ENCODE measurements around the gene SPTBN1. TPM values are rescaled to one million over a fixed set of nuclear protein-coding genes. Genes with fewer than 3 reads are reported as not detected.

Gene SPTBN1
- total RNA-seq, 1 donor from 2014 or later: 83.2 TPM

DNA sequence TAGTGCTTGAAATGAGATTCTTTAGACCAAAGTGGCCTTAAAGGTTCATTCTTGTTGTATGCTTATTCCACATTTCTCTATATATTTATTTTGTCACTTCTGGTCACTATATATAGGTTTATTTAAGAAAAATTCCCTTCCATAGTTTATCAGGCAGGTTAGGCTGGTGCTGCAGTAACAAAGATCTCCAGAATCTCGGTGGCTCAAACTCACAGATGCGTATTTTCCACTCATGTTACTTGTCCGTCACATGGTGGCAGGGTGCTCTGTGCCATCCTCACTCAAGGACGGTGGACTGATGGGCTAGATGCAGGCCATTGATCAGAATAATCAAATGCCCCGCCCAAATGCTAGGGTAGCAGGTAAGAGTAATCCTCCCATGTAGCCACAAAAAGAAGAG lies 19.8 kb downstream of the SPTBN1 start:
- ChIA-PET CTCF (no interaction called here), POLR2A (no interaction called here)
- H3K9me3 Mint-ChIP-seq: no peaks in the 10 kb centered on the region
- DNase-seq (no peak), ATAC-seq (ENCODE audit: low read depth) (no peak)
- intact Hi-C loops (cut with micrococcal nuclease): no loop called here
- H3K27ac Mint-ChIP-seq: no peak overlapping the region
- H3K4me3 Mint-ChIP-seq: no peak overlapping the region
- TF ChIP-seq, protein P1, sequence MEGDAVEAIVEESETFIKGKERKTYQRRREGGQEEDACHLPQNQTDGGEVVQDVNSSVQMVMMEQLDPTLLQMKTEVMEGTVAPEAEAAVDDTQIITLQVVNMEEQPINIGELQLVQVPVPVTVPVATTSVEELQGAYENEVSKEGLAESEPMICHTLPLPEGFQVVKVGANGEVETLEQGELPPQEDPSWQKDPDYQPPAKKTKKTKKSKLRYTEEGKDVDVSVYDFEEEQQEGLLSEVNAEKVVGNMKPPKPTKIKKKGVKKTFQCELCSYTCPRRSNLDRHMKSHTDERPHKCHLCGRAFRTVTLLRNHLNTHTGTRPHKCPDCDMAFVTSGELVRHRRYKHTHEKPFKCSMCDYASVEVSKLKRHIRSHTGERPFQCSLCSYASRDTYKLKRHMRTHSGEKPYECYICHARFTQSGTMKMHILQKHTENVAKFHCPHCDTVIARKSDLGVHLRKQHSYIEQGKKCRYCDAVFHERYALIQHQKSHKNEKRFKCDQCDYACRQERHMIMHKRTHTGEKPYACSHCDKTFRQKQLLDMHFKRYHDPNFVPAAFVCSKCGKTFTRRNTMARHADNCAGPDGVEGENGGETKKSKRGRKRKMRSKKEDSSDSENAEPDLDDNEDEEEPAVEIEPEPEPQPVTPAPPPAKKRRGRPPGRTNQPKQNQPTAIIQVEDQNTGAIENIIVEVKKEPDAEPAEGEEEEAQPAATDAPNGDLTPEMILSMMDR (IDR thresholded peaks at IDR 0.05): no peak
- H3K27me3 Mint-ChIP-seq: no peaks in the 10 kb centered on the region
- no peaks in the 10 kb centered on the region for H3K36me3 Mint-ChIP-seq (ENCODE audit: low read depth)
- peaks cover 9% of the 10 kb centered on the region for H3K4me1 Mint-ChIP-seq

DNA sequence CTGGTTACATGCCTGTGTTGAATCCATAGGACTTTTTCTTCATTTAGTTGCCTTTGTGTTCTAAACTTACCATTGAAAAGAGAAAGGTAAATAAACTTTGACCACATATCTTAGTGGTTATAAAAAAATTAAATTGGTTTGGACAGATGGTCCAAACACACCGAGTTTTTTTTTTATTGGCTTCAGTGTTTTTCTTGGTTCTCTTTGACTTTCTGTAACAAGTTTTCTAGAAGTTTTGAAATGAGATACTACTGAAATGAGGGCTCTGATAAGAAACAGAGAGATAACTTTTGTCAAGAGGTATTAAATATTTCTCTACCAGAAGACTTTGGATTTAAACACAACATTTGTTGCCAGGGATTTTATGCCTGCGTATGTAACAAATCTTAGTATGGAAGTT lies 20.7 kb downstream of the SPTBN1 start:
- ATAC-seq (ENCODE audit: low read depth): no peak
- ChIA-PET POLR2A (no interaction called here), CTCF (no interaction called here)
- no peak overlapping the region for H3K27ac Mint-ChIP-seq
- H3K4me3 Mint-ChIP-seq: no peak overlapping the region
- H3K27me3 Mint-ChIP-seq: no peaks in the 10 kb centered on the region
- no peak for DNase-seq
- H3K9me3 Mint-ChIP-seq: no peaks in the 10 kb centered on the region
- intact Hi-C loops (cut with micrococcal nuclease): no loop called here
- TF ChIP-seq, protein P1 (IDR thresholded peaks at IDR 0.05): no peak
- no peaks in the 10 kb centered on the region for H3K36me3 Mint-ChIP-seq (ENCODE audit: low read depth)
- no peaks in the 10 kb centered on the region for H3K4me1 Mint-ChIP-seq

DNA sequence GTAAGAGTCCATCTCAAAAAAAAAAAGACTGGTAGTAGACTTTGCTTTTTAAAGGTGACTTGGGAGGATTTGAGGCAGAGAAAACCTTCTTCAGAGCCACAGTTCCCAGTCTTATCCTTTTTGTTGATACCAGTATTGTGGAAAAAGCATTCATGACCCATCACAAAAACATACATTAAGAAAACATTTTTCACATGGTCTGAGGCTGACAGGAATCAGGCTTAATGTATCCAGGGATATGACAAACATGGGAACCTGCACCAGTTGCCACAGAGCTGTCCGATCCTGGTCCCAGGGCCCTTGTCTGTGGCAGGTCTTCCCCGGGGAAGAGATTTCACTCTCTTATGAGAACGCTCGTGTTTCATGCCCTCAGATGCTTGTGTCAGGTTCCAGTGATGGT lies 21.8 kb downstream of the SPTBN1 start:
- TF ChIP-seq, protein P1 (IDR thresholded peaks at IDR 0.05): no peak
- POLR2A ChIA-PET: interaction anchor here (0.7 kb wide), 1 partner anchor 420 kb away, joined by 4 read pairs; no protein-coding TSS in a partner anchor
- DNase-seq (no peak), ATAC-seq (ENCODE audit: low read depth) (no peak)
- intact Hi-C loops (cut with micrococcal nuclease): no loop called here
- Mint-ChIP-seq H3K36me3 (ENCODE audit: low read depth) (no peaks in the 10 kb centered on the region), H3K27me3 (no peaks in the 10 kb centered on the region), H3K9me3 (no peaks in the 10 kb centered on the region), H3K4me3 (no peak overlapping the region), H3K27ac (no peak overlapping the region), H3K4me1 (no peaks in the 10 kb centered on the region)
- CTCF ChIA-PET: no interaction called here

DNA sequence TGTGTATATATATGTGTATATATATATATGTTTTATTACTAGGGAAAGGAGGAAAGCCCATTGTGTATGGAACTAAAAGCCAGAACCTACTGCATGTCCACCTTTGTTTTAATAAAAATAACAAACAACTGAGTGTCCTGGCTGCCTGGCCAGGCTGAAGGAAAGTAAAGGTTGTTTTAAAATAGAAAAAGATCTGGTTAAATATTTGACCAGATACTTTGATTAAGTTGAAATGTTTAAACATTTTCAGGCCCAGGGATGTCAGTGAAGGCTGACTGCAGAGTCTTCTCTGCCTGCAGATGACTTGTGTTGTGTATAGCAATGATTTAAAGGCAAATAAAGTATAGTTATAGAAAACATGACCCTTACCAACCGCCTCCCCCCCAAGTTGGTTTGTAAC lies 22.8 kb downstream of the SPTBN1 start:
- H3K36me3 Mint-ChIP-seq (ENCODE audit: low read depth): no peaks in the 10 kb centered on the region
- no peak for DNase-seq
- no peaks in the 10 kb centered on the region for H3K4me1 Mint-ChIP-seq
- no peak overlapping the region for H3K27ac Mint-ChIP-seq
- H3K4me3 Mint-ChIP-seq: no peak overlapping the region
- intact Hi-C loops (cut with micrococcal nuclease): no loop called here
- no peaks in the 10 kb centered on the region for H3K9me3 Mint-ChIP-seq
- POLR2A ChIA-PET: interaction anchor here (0.7 kb wide), 1 partner anchor 789 kb away, joined by 3 read pairs; no protein-coding TSS in a partner anchor
- H3K27me3 Mint-ChIP-seq: no peaks in the 10 kb centered on the region
- CTCF ChIA-PET: no interaction called here
- TF ChIP-seq, protein P1 (IDR thresholded peaks at IDR 0.05): no peak
- no peak for ATAC-seq (ENCODE audit: low read depth)

DNA sequence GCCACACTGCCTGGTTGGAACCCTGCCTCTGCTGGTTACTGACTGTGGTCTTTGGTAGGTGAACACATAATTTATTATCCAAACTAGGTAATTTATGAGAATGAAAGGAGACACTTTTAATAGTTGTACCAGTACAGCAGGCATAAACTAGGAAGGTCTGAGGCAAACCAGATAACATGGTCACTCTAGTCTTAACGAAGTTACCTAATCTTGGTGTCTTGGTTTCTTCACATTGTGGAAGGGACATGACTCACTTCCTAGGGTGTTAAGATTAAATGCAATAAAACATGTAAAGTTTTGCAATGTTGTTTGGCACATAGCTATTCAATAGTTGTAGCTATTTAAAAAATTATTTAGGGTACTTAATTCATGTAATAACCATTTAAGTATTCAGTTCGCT lies 23.3 kb downstream of the SPTBN1 start:
- H3K36me3 Mint-ChIP-seq (ENCODE audit: low read depth): no peaks in the 10 kb centered on the region
- no peaks in the 10 kb centered on the region for H3K4me1 Mint-ChIP-seq
- TF ChIP-seq, protein P1 (IDR thresholded peaks at IDR 0.05): no peak
- no peak for DNase-seq
- no peak overlapping the region for H3K4me3 Mint-ChIP-seq
- no peak overlapping the region for H3K27ac Mint-ChIP-seq
- intact Hi-C loops (cut with micrococcal nuclease): no loop called here
- peaks cover under 1% of the 10 kb centered on the region for H3K9me3 Mint-ChIP-seq
- no peaks in the 10 kb centered on the region for H3K27me3 Mint-ChIP-seq
- no peak for ATAC-seq (ENCODE audit: low read depth)
- ChIA-PET POLR2A (interaction anchor here (0.7 kb wide), 1 partner anchor 789 kb away, joined by 3 read pairs; no protein-coding TSS in a partner anchor), CTCF (no interaction called here)
